ENCODE results near the gene IGSF9B. TPM values are rescaled to one million over a fixed set of nuclear protein-coding genes. Genes with fewer than 3 reads are reported as not detected.

The IGSF9B gene
- total and polyA plus RNA-seq, 2 experiments from 2014 or later = 0.30 to 0.65 TPM

DNA sequence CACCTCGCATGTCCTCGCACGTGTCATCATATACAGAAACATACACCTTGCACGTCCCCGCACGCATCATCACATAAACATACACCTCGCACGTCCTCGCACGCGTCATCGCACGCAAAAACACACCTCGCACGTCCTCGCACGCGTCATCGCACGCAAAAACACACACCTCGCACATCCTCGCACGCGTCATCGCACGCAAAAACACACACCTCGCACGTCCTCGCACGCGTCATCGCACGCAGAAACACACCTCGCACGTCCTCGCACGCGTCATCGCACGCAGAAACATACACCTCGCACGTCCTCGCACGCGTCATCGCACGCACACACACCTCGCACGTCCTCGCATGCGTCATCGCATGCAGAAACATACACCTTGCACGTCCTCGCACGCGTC is 16.7 kb downstream of the IGSF9B start:
- H3K79me2 ChIP-seq = no peaks in the 10 kb centered on the region
- no peak overlapping the region for H3K27ac ChIP-seq
- H3K9me2 ChIP-seq (replicated peaks; ENCODE audit: insufficient read depth) = no peaks in the 10 kb centered on the region
- H3K36me3 ChIP-seq (replicated peaks; ENCODE audit: insufficient read depth, low read depth) = no peaks in the 10 kb centered on the region
- no peaks in the 10 kb centered on the region for H3K4me1 ChIP-seq (ENCODE audit: insufficient read depth)
- H3K27me3 ChIP-seq = no peaks in the 10 kb centered on the region
- no peak overlapping the region for H3K4me2 ChIP-seq
- WGBS (ENCODE audit: low lambda C conversion rate, missing lambda C conversion rate) = 97% methylated on average over 11 of the region's 56 CpGs
- no peaks in the 10 kb centered on the region for H4K20me1 ChIP-seq (ENCODE audit: insufficient read depth, poor library complexity, severe bottlenecking)
- DNase-seq (ENCODE audit: low spot score) = no peak
- H2AFZ ChIP-seq = no peak overlapping the region
- no peaks in the 10 kb centered on the region for H3K9me3 ChIP-seq (ENCODE audit: low read depth)
- H3K4me3 ChIP-seq = no peak overlapping the region
- TF ChIP-seq EZH2 (IDR thresholded peaks at IDR 0.05; ENCODE audit: borderline replicate concordance) = no peak
- TF ChIP-seq EZH2phosphoT487 (IDR thresholded peaks at IDR 0.05; ENCODE audit: low read depth, severe bottlenecking, unreplicated experiment) = no peak
- TF ChIP-seq, protein P1, sequence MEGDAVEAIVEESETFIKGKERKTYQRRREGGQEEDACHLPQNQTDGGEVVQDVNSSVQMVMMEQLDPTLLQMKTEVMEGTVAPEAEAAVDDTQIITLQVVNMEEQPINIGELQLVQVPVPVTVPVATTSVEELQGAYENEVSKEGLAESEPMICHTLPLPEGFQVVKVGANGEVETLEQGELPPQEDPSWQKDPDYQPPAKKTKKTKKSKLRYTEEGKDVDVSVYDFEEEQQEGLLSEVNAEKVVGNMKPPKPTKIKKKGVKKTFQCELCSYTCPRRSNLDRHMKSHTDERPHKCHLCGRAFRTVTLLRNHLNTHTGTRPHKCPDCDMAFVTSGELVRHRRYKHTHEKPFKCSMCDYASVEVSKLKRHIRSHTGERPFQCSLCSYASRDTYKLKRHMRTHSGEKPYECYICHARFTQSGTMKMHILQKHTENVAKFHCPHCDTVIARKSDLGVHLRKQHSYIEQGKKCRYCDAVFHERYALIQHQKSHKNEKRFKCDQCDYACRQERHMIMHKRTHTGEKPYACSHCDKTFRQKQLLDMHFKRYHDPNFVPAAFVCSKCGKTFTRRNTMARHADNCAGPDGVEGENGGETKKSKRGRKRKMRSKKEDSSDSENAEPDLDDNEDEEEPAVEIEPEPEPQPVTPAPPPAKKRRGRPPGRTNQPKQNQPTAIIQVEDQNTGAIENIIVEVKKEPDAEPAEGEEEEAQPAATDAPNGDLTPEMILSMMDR (IDR thresholded peaks at IDR 0.05; ENCODE audit: poor library complexity) = no peak

DNA sequence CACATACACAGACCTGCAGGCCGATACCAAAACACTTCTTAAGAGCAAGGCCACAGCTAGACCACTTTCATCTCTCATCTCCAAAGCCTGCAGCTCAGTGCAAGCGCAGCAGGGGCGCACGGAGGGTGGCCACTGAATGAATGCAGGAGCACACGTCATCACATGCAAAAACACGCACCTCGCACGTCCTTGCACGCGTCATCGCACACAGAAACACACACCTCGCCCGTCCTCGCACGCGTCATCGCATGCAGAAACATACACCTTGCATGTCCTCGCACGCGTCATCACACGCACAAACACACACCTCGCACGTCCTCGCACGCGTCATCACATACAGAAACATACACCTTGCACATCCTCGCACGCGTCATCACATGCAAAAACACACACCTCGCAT is 17.2 kb downstream of the IGSF9B start:
- DNase-seq (ENCODE audit: low spot score) = no peak
- TF ChIP-seq, protein P1 (IDR thresholded peaks at IDR 0.05; ENCODE audit: poor library complexity) = no peak
- TF ChIP-seq EZH2phosphoT487 (IDR thresholded peaks at IDR 0.05; ENCODE audit: low read depth, severe bottlenecking, unreplicated experiment) (no peak), EZH2 (IDR thresholded peaks at IDR 0.05; ENCODE audit: borderline replicate concordance) (no peak)
- no peaks in the 10 kb centered on the region for H3K4me1 ChIP-seq (ENCODE audit: insufficient read depth)
- no peaks in the 10 kb centered on the region for H3K79me2 ChIP-seq
- 97% methylated on average over 25 of the region's 30 CpGs for WGBS (ENCODE audit: low lambda C conversion rate, missing lambda C conversion rate)
- no peaks in the 10 kb centered on the region for H3K9me3 ChIP-seq (ENCODE audit: low read depth)
- no peak overlapping the region for H3K4me3 ChIP-seq
- H3K4me2 ChIP-seq = no peak overlapping the region
- no peaks in the 10 kb centered on the region for H3K9me2 ChIP-seq (replicated peaks; ENCODE audit: insufficient read depth)
- no peaks in the 10 kb centered on the region for H3K36me3 ChIP-seq (replicated peaks; ENCODE audit: insufficient read depth, low read depth)
- H4K20me1 ChIP-seq (ENCODE audit: insufficient read depth, poor library complexity, severe bottlenecking) = no peaks in the 10 kb centered on the region
- no peak overlapping the region for H2AFZ ChIP-seq
- H3K27me3 ChIP-seq = no peaks in the 10 kb centered on the region
- no peak overlapping the region for H3K27ac ChIP-seq

DNA sequence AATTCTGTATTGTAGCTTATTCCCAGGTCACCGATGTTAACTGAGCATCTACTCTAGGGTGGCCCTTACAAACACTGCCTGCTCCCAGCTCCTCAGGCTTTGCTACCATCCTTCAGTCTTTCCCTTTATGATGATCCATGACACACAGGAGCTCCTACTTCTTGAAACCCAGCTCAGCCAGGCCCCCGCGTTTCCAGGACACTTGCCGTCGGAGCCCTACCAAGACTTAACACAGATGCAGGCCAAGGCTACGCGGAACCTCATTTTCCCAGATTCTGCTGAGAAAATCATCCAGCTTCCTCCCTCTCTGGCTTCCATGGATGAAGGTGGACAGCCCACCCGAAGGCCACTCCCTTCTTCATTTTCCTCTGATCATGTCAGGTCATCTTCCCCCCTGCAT is 18.6 kb downstream of the IGSF9B start:
- 97% methylated on average over 8 of the region's 8 CpGs for WGBS (ENCODE audit: low lambda C conversion rate, missing lambda C conversion rate)
- no peak for DNase-seq (ENCODE audit: low spot score)
- no peaks in the 10 kb centered on the region for H3K36me3 ChIP-seq (replicated peaks; ENCODE audit: insufficient read depth, low read depth)
- no peaks in the 10 kb centered on the region for H3K9me2 ChIP-seq (replicated peaks; ENCODE audit: insufficient read depth)
- no peaks in the 10 kb centered on the region for H3K79me2 ChIP-seq
- H3K4me1 ChIP-seq (ENCODE audit: insufficient read depth) = no peaks in the 10 kb centered on the region
- no peaks in the 10 kb centered on the region for H4K20me1 ChIP-seq (ENCODE audit: insufficient read depth, poor library complexity, severe bottlenecking)
- H3K27me3 ChIP-seq = no peaks in the 10 kb centered on the region
- H3K9me3 ChIP-seq (ENCODE audit: low read depth) = no peaks in the 10 kb centered on the region
- no peak overlapping the region for H3K27ac ChIP-seq
- H3K4me3 ChIP-seq = no peak overlapping the region
- TF ChIP-seq, protein P1 (IDR thresholded peaks at IDR 0.05; ENCODE audit: poor library complexity) = no peak
- TF ChIP-seq EZH2 (IDR thresholded peaks at IDR 0.05; ENCODE audit: borderline replicate concordance) (no peak), EZH2phosphoT487 (IDR thresholded peaks at IDR 0.05; ENCODE audit: low read depth, severe bottlenecking, unreplicated experiment) (no peak)
- H2AFZ ChIP-seq = no peak overlapping the region
- H3K4me2 ChIP-seq = no peak overlapping the region

DNA sequence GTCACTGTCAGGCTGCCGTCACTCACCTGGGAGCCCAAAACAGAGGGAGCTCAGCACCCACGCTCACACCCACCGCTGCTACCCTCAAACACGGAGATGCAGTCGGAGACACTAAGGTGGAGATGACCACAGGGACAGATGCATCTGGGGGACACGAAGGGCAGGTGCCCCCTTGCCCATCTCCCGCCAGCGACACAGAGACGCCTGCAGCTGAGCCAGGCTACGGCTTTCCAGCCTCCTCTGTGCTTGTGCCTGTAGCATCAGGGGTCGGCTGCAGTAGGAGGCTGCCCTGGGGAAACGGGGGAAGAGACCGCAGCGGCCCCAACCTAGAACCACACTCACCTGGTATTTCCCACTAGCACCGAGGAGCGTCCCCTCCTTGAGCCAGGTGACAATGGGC is 19.3 kb downstream of the IGSF9B start:
- WGBS (ENCODE audit: low lambda C conversion rate, missing lambda C conversion rate) = 95% methylated on average over 16 of the region's 16 CpGs
- Histone ChIP-seq H3K27ac (no peak overlapping the region), H3K27me3 (no peaks in the 10 kb centered on the region), H2AFZ (no peak overlapping the region), H3K79me2 (no peaks in the 10 kb centered on the region), H3K9me3 (ENCODE audit: low read depth) (no peaks in the 10 kb centered on the region), H3K36me3 (replicated peaks; ENCODE audit: insufficient read depth, low read depth) (no peaks in the 10 kb centered on the region), H3K9me2 (replicated peaks; ENCODE audit: insufficient read depth) (no peaks in the 10 kb centered on the region), H3K4me1 (ENCODE audit: insufficient read depth) (no peaks in the 10 kb centered on the region), H4K20me1 (ENCODE audit: insufficient read depth, poor library complexity, severe bottlenecking) (no peaks in the 10 kb centered on the region), H3K4me3 (no peak overlapping the region), H3K4me2 (no peak overlapping the region)
- no peak for DNase-seq (ENCODE audit: low spot score)
- TF ChIP-seq EZH2 (IDR thresholded peaks at IDR 0.05; ENCODE audit: borderline replicate concordance) (no peak), EZH2phosphoT487 (IDR thresholded peaks at IDR 0.05; ENCODE audit: low read depth, severe bottlenecking, unreplicated experiment) (no peak)
- TF ChIP-seq, protein P1 (IDR thresholded peaks at IDR 0.05; ENCODE audit: poor library complexity) = no peak
